ENCODE data around the gene BRI3. TPM values are rescaled to one million over a fixed set of nuclear protein-coding genes. Genes with fewer than 3 reads are reported as not detected.

Gene BRI3
- total RNA-seq, 1 donor = 59.6 TPM

DNA sequence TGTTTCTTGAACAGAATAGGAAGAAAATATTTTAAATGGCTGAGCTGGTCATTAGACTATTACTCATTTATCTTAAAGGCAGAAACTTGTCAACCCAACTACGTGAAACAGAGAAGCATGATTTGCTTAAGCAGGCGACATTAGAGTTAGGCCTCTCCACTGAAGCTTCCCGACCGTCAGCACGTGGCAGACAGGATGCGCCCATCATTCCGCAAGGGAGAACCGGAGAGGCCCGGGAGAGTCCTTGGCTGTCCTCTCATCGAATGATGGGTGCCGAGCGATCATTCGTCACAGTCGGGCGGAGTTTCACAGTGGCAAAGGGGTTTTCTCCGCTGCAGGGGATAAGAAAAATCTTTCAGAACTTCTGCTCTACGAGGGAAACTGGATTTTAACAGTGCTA is 11.8 kb downstream of the BRI3 start:
- TF ChIP-seq, protein P1, sequence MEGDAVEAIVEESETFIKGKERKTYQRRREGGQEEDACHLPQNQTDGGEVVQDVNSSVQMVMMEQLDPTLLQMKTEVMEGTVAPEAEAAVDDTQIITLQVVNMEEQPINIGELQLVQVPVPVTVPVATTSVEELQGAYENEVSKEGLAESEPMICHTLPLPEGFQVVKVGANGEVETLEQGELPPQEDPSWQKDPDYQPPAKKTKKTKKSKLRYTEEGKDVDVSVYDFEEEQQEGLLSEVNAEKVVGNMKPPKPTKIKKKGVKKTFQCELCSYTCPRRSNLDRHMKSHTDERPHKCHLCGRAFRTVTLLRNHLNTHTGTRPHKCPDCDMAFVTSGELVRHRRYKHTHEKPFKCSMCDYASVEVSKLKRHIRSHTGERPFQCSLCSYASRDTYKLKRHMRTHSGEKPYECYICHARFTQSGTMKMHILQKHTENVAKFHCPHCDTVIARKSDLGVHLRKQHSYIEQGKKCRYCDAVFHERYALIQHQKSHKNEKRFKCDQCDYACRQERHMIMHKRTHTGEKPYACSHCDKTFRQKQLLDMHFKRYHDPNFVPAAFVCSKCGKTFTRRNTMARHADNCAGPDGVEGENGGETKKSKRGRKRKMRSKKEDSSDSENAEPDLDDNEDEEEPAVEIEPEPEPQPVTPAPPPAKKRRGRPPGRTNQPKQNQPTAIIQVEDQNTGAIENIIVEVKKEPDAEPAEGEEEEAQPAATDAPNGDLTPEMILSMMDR (IDR thresholded peaks at IDR 0.05; ENCODE audit: insufficient read depth, low read depth, low read length) = no peak
- DNase-seq (ENCODE audit: low read depth) = no peak
- H3K4me3 ChIP-seq (ENCODE audit: low read depth, low read length) = no peak overlapping the region

DNA sequence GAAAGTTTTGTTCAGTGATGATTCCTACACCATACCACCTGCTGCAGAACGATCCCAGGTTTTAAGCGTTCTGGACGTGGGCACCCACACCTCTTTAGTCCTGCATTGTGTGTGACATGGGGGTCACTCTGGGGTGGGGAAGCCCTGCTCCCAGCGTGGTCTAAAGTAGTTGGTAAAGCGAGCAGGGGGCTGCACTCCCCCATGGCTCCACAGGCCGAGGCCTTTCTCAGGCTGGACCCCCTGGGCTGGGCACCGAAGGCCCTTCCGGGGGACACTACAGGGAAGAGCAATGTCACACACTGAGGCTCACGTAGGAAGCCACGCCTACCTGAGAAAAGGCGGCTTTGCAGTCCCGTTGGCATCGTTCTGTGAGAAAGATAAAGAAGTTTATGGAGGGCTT is 12.3 kb downstream of the BRI3 start:
- no peak for DNase-seq (ENCODE audit: low read depth)
- H3K4me3 ChIP-seq (ENCODE audit: low read depth, low read length) = no peak overlapping the region
- TF ChIP-seq, protein P1 (IDR thresholded peaks at IDR 0.05; ENCODE audit: insufficient read depth, low read depth, low read length) = no peak

DNA sequence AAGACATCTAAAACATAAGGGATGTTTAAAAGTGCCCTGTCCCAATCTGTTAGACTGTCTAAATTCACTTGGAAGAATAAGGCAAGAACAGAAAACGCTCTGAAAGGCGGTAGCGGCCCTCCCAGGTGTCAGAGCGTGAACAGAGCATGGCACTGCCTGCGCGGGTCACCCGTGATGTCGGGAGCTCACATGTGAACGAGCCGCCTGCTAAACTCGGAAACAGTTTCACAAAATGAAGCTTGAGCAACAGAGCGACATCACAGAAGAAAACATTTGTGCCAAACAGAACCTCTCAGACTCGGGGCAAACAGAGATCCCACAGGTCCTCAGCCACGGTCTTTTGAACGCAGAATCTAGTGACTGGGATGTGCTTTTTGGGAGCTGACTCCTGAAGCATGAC is 12.8 kb downstream of the BRI3 start:
- TF ChIP-seq, protein P1 (IDR thresholded peaks at IDR 0.05; ENCODE audit: insufficient read depth, low read depth, low read length) = no peak
- H3K4me3 ChIP-seq (ENCODE audit: low read depth, low read length) = no peak overlapping the region
- DNase-seq (ENCODE audit: low read depth) = no peak

DNA sequence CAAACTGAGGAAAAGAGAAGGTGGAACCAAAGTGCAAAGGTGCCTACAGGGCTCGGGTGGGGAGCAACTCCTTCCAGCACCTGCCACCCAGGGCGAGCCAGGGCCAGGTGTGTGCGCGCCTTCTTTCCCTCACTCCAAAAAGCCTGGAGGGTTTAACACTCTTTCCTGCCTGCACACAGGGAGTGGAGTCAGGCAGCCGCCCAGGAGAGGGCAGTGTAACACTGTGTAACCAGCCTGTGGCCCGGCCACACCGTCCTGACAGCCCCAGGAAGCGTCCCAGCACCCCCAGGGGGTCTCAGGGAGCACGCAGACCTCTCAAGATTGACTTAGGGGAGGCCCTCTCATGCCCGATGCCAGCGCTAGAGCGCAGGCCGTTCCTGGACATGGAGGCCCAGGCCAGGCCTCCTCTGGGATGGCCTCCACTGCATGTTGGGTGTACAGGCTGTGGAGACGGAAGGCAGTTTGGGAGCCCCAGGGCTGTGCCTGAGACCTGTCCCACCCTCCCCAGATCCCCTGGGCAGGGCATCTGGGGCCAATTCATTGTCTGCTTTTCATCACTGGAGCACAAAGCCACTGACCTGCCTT is 13.4 kb downstream of the BRI3 start:
- H3K4me3 ChIP-seq (ENCODE audit: low read depth, low read length) = no peak overlapping the region
- DNase-seq (ENCODE audit: low read depth) = peak; percentile 49
- TF ChIP-seq, protein P1 (IDR thresholded peaks at IDR 0.05; ENCODE audit: insufficient read depth, low read depth, low read length) = peak; percentile 75

- TF ChIP-seq, protein P1 (IDR thresholded peaks at IDR 0.05; ENCODE audit: insufficient read depth, low read depth, low read length) = no peak
- DNase-seq (ENCODE audit: low read depth) = no peak
- H3K4me3 ChIP-seq (ENCODE audit: low read depth, low read length) = no peak overlapping the region
Observed at GRCh38 chr7:98295467-98296192, 14.1 kb downstream of the BRI3 start.

DNA sequence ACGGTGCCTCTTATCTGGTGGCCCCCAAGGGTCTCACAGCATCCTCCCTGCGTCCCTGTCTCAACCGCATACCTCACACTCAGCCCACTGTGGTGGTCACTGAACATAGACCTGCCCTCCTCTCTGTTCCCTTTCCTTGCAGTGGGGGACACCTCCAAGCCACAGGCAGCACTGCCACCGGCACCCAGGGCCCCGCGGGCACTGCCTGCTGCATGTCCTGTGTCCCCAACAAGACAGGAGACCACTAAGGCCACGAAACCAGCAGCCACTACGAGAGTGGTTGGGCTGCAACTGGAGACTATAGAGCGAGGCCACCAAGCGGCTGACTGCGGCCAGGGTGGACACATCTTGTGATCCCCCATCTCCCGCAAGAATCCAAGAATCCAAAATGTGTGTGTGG is 15.3 kb downstream of the BRI3 start:
- H3K4me3 ChIP-seq (ENCODE audit: low read depth, low read length) = no peak overlapping the region
- no peak for DNase-seq (ENCODE audit: low read depth)
- TF ChIP-seq, protein P1 (IDR thresholded peaks at IDR 0.05; ENCODE audit: insufficient read depth, low read depth, low read length) = no peak
